GM21529 (cell line): ENCODE measurements around the gene KRTAP2-2.
"Not testable (repeated sequence)": the region's sequence is repeated elsewhere in the genome, so short reads cannot be mapped to it uniquely, and the experiment has no call there.

ENCODE experiments used
- ATAC-seq: cut with Tn5 transposase; IDR thresholded peaks from one replicate; pipeline ENCODE4 v1.9.1; 2021; ENCODE audit not compliant: unreplicated experiment

KRTAP2-2 gene

DNA sequence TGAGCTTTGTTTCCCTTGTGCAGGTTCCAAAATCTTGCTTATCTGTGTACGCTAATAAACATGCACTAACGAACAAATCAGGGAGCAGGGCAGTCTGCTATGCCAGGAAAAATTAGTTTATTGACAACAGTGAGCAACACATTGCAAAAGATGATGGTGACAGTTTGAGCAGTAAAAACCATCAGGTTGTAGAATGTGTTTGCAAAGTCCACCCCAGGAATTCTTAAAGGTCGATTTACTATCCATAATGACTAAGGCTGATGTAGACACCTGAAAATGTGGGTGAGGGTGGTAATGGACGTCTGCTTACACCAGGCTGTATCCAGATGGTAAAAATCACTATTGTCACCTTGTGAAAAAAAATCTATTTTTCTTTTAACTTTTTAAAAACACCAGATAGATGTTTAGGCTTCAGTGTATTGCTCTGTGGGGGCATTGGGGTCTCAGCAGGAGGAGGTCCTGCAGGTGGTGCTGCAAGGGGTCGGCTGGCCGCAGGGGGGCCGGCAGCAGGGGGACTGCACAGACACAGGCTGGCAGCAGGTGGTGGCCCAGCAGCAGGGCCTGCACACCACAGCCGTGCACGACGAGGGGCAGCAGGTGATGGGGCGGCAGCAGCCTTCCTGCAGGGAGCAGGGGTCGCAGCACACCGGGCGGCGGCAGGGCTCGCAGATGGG, 10.1 kb upstream of the KRTAP2-2 start:
- ATAC-seq: not testable (repeated sequence)

- no peak for ATAC-seq
Observed at GRCh38 chr17:41064301-41064700, 9.3 kb upstream of the KRTAP2-2 start.

- ATAC-seq: no peak
Observed at GRCh38 chr17:41063449-41063848, 8.4 kb upstream of the KRTAP2-2 start.

DNA sequence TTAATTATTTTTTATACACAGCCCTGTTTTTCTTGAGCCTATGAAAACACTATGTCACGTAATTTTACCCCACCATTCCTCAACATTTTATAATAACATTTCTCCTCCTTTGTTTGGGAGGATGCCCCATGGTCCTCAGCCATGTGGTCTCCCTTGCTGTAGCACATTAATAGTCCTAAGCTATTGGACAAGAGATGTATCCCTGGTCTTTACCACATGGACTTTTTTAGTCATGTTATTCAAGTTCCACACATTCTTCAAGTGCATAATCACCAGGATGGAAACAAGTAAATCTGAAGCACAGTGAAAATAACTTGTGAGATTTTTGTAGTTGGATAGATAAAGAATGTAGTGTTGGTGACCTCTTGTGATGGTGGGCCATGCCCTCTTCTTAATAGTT, 6.9 kb upstream of the KRTAP2-2 start:
- no peak for ATAC-seq

- ATAC-seq: no peak
Observed at GRCh38 chr17:41060052-41060604, 5.1 kb upstream of the KRTAP2-2 start, which contains the start of gene KRTAP2-3. TSS of gene KRTAP2-3 (minus strand) at chr17:41060114. CDS start at chr17:41060050, 64 bp downstream.

DNA sequence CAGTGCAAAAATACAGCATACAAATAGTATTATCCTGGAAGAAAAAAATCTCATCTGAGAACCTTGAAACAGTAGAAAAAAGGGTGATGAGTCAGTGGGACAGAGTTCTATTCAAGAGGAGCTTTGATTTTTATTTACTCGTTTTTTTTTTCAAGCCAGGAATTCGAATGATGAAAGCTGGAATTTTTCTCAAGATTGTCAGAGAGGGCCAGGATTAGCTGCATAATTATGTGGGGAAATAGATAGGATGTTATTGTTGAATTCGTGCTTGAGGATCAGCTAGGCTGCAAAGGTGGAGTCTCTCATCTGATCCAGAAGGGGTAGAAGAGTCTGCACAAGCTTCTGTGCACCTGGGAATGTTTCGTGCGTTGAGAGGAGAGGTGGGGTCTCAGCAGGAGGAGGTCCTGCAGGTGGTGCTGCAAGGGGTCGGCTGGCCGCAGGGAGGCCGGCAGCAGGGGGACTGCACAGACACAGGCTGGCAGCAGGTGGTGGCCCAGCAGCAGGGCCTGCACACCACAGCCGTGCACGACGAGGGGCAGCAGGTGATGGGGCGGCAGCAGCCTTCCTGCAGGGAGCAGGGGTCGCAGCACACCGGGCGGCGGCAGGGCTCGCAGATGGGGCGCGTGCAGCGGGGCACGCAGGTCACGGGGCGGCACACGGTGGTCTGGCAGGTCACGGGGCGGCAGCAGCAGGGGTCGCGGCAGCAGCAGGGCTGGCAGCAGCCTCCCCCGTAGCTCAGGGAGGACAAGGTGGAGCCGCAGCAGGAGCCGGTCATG, 4.4 kb upstream of the KRTAP2-2 start:
- ATAC-seq: not testable (repeated sequence)

GRCh38 chr17:41058741-41059140, 3.7 kb upstream of the KRTAP2-2 start:
- ATAC-seq: no peak

DNA sequence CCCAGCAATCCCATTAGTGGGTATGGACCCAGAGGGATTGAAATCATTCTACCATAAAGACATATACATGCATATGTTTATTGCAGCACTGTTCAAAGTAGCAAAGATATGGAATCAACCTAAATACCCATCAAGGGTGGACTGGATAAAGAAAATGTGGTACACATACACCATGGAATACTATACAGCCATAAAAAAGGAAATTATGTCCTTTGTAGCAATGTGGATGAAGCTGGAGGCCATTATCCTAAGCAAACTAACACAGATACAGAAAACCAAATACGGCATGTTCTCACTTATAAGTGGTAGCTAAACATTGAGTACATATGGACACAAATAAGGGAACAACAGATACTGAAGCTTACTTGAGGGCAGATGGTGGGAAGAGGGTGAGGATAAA, 2.5 kb upstream of the KRTAP2-2 start:
- ATAC-seq: no peak

GRCh38 chr17:41054556-41054955, 474 bp downstream of the KRTAP2-2 start:
- not testable (repeated sequence) for ATAC-seq

DNA sequence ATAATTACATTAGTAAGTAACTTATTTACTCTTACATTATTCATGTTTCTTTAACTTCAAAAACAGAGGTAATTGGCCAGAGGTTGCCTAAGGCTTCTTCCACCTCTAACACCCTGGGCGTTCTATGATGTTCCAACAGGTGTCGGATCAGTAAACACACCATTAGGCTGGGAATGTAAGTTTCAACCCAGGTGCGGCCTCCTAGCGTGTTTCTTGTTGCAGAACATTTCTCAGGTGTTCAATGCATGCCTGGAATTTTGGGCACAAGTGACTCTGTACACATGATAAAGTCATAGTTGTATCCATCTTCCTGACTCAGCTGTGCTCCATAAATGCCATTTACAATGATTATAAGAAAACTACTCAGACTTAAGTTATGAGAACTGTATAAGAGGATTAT, 1.0 kb downstream of the KRTAP2-2 start:
- ATAC-seq: no peak

DNA sequence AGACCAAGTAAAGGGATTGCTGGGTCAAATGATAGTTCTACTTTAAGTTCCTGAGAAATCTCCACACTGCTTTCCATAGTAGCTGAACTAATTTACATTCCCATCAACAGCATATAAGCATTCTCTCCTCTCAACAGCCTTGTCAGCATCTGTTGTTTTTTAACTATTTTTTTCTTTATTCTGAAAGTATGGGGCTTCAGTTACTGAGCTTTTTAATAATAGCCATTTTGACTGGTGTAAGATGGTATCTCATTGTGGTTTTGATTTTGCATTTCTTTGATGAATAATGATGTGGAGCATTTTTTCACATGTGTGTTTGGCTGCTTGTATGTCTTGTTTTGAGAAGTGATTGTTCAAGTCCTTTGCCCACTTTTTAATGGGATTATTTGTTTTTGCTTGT, 2.5 kb downstream of the KRTAP2-2 start:
- ATAC-seq: no peak

DNA sequence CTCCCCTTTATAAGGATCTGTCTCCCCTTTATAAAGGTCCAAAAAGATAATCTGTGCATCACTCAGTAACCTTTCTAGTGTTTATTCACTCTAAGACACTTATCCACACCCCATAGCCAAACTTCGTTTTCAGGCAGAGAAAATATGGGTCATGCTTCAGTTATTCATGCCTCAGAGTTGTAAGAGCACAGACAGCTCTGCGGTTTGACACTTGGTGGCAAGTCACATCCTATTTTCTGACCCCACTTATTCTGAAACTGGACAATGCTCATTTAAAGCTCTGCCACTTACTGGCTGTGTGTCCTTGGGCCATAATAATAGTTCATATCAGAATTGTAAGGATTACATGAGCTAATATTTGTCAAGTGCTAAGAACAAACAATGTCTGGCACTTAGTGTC, 5.9 kb downstream of the KRTAP2-2 start:
- ATAC-seq: no peak

GRCh38 chr17:41048441-41048840, 6.6 kb downstream of the KRTAP2-2 start:
- no peak for ATAC-seq

GRCh38 chr17:41046735-41047465, 8.1 kb downstream of the KRTAP2-2 start, which contains the start of gene KRTAP2-1:
TSS of gene KRTAP2-1 (minus strand) at chr17:41047316. CDS start at chr17:41047267, 49 bp downstream.
- not testable (repeated sequence) for ATAC-seq

GRCh38 chr17:41042953-41043352, 12.1 kb downstream of the KRTAP2-2 start:
- ATAC-seq: no peak

- not testable (repeated sequence) for ATAC-seq
Observed at GRCh38 chr17:41040783-41041571, 14.1 kb downstream of the KRTAP2-2 start, which contains the start of gene KRTAP1-1. TSS of gene KRTAP1-1 (minus strand) at chr17:41041450. CDS start at chr17:41041397, 53 bp downstream.

- ATAC-seq: no peak
Observed at GRCh38 chr17:41037853-41038350, 17.1 kb downstream of the KRTAP2-2 start.

GRCh38 chr17:41034346-41034935, 20.6 kb downstream of the KRTAP2-2 start, which contains the start of gene KRTAP1-3:
TSS of gene KRTAP1-3 (minus strand) at chr17:41034874. CDS start at chr17:41034821, 53 bp downstream.
- ATAC-seq: not testable (repeated sequence)

- no peak for ATAC-seq
Observed at GRCh38 chr17:41029633-41030245, 25.3 kb downstream of the KRTAP2-2 start, which contains the start of gene KRTAP1-4. TSS of gene KRTAP1-4 (minus strand) at chr17:41030195. CDS start at chr17:41030078, 117 bp downstream.
